HG03280 (cell line): ENCODE data around the gene FRMD8.

Experiments
- ATAC-seq: cut with Tn5 transposase; IDR thresholded peaks from one replicate; pipeline ENCODE4 v1.9.1; 2021; ENCODE audit warnings: mild to moderate bottlenecking, moderate library complexity; ENCODE audit not compliant: unreplicated experiment

Gene FRMD8

DNA sequence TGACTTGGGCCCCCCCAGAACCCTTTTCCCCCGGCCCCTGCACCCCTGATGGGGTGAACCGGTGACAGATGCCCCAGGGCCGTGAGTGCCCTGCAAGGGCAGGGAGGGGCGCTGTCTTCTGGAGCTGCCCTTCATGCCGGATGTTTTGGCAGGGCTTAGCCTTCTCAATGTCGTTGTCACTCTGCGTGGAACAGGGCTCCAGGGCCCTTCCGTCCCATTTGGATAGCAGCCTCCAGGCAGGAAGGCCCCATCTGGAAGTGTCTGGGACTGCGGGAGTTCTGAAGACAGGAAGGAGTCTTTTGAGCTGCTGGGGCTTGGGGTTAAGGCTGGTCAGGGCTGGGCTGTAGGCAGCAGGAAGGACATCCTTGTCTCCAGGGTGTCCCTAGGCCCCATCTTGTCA, 4.6 kb downstream of the FRMD8 start:
- ATAC-seq = no peak

DNA sequence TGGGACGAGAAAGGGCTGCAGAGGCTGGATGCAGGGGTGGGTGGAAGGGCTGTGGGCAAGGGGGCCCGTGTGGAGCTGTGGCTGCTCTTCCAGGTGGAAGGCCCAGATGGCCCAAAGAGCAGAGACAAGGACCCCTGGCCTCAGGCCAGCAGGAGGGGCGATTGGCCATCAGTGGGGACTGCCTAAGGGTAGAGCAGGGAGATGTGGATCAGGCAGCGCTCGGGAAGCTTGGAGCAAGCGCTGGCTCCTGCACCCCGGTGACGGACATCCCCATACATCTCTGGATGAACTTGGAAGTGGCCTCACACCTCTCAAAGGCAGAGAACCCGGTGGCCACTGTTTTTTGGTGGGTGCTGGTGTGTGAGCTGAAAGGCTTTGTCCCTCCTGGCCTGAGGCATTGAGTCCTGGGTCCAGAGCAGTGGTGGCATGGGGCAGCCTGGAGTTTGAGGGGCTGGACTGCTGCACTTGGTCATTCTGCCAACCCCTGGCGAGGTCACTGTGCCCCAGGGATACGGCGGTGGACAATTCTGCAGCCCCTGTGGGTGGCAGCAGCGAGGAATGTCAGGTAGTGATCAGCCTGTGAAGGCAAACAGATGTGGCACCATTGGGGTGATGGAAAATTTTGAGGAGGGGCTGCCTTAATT, 5.9 kb downstream of the FRMD8 start:
- no peak for ATAC-seq

DNA sequence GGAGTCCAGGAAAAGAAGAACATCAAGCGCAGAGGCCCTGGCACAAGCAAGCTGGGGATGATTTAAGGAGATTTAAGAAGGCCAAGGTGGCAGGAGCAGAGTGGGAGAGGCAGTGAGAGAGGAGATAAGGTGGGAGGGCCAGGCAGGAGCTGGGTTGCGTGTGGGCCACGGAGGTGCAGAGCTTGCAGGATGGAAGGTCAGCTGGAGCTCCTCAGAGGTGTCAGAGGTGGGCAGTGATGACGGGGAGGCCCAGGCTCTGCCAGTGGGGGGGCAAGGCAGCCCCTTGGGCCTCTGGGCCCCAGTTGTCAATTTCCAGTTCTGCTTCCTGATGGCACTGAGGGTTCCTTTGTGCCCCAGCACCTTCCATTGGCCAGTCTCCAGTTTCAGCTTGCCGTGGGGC, 6.5 kb downstream of the FRMD8 start:
- ATAC-seq = no peak

DNA sequence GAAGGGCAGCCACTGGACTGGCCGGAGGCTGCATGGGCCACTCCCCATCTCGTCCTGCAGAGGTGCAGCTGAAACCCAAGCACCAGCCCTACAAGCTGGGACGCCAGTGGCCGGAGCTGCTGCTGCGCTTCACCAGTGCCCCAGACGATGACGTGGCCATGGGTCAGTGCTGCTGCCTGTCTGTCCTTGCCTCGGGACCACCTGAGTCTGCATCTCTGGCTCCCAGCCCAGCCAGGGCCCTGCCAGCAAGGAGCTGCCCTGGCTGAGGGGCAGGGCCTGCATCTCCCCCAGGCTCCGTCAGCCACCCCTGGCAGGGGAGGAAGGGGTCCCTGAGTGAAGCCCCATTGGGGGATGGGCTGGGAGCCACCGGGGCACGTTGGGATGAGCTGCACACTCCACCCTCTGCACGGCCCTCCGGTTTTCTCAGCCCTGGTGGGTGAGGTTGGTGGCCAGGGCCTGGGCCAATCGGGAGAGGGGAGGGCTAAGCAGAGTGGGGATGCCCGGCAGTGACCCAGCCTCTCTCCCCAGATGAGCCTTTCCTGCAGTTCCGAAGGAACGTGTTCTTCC, 7.2 kb downstream of the FRMD8 start:
- no peak for ATAC-seq

DNA sequence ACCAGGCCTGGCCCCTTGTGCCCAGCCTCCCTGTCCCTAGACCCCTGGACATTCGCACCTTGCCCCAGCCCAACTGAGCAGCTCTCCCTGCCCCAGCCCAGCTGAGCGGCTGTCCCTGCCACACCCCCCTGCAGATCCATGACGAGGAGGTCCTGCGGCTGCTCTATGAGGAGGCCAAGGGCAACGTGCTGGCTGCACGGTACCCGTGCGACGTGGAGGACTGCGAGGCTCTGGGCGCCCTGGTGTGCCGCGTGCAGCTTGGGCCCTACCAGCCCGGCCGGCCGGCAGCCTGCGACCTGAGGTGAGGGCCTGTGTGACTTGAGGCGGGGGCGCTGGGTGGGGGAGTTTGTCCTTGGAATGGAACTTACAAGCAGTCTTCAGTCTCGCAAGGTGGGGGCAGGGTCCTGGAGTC, 7.7 kb downstream of the FRMD8 start:
- no peak for ATAC-seq

DNA sequence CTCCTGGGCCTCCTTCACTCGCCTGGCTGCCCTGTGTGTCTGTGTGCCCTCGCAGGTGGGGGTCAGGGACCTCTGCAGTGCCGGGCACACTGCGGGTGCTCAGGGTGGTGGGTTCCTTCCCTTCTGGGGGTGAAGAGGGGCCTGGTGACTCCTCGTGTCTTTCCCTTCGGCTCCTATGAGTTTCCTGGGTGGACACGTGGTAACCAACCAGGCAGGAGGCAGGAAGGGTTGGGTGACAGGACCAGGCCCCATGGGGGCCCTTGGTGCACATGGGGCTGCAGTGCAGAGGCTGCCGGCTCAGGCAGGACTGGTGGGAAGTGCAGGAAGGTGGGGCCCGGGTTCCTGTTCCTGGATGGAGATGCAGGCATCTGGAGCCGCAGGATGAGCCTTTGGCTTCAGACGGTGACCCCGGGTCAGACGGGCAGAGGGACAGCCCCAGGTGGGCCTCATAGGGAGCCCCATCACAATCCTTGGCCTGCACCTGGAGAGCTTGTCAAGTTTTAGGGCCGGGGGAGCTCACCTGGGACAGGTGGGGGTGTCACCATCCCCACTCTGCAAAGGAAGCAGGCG, 9.6 kb downstream of the FRMD8 start:
- no peak for ATAC-seq

DNA sequence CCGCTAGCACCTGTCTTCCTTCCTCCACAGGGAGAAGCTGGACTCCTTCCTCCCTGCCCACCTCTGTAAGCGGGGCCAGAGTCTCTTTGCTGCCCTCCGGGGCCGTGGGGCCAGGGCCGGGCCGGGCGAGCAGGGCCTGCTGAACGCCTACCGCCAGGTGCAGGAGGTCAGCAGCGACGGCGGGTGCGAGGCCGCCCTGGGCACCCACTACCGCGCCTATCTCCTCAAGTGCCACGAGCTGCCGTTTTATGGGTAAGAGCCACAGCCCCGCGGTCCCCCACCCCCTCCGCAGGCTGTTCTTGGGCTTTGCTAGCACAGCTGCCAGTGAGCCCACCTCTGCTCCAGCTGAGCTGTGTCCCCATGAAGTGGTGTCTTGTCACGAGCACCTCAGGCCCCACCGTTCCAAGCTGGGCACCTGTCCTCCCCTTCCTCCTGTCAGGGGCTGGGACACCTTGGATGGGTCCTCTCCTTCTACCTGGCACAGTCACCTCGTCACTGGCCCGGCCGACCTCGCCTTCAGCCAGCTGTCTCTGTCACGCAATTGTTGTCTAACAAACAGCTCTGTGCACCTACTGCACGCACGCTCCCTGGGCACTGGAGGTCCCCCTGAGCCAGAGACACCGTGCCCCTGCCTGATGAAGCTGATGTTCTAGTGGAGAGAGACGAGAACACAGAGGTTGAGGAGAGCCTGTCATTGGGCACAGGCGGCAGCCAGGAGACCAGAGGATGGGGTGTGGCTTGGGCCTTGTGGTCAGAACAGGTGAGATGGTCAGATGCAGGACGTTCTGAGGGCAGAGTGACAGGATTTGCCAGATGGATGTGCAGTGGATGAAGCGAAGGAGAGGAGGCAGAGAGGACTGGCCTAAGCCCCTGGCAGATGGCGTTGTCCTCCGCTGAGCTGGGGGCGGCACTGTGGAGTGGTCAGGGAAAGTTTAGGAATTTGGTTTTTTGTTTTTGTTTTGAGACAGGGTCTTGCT, 10.6 kb downstream of the FRMD8 start:
- no peak for ATAC-seq

DNA sequence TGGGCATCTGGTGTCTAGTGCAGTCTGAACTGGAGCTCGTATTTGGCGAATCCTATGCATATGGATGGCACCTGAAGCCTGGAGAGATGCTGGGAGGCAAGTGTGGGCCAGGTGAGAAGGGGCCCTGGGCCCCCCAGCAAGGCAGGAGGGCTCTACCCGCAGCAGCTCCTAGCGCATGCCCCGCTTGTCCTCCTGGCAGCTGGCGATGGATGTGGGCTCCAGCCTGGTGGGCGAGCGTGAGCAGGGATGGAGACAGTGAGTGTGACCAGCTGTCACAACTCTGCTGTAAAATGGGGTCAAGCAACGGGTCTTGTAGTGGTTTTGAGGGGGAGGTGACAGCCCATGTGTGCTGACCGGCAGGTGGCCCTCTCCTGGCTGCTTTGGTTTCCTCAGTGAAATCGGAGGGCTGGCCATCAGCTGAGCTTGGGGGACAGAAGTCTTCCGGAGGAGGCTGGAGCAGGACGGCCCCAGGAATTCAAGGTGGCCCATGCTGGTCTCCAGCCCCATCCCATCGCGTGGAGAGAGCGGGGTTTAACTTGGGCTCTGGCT, 12.0 kb downstream of the FRMD8 start:
- no peak for ATAC-seq

DNA sequence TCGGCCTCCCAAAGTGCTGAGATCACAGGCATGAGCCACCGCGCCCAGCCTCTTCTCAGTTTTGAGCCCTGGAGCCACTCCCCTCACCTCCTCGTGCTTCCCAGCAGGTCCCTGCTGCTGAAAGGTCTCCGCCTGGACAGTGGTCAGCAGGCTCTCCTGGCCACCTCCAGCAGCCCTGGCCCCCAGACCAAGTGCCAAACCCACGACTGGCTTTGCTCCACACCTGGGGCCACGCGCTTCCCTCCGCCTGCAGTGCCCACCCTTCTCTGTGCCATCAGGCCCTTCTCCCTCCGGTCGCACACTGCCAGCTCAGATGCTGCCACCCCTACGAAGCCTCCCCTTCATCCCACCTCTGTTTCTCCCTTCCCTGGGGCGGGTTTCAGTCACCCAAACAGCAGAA, 12.8 kb downstream of the FRMD8 start:
- ATAC-seq = no peak

DNA sequence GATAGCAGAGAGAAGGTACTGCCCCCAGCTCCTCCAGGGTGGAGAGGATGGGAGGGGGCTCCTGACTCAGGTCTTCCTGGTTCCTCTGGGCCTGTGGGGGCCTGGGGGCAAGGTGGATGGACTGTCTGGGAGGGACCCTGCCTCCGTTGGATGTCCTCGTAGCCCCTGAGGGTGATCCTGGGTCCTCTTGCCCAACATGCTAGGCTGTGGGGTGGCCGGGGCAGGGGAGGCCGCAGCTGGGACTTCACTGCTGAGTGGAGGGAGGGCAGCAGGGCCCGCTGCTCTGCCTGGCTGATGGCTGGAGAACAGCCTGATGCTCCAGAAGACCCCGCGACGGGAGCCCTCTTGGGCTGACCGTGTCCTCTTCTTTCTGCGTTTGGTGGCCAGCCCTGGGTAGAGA, 13.4 kb downstream of the FRMD8 start:
- ATAC-seq = no peak

DNA sequence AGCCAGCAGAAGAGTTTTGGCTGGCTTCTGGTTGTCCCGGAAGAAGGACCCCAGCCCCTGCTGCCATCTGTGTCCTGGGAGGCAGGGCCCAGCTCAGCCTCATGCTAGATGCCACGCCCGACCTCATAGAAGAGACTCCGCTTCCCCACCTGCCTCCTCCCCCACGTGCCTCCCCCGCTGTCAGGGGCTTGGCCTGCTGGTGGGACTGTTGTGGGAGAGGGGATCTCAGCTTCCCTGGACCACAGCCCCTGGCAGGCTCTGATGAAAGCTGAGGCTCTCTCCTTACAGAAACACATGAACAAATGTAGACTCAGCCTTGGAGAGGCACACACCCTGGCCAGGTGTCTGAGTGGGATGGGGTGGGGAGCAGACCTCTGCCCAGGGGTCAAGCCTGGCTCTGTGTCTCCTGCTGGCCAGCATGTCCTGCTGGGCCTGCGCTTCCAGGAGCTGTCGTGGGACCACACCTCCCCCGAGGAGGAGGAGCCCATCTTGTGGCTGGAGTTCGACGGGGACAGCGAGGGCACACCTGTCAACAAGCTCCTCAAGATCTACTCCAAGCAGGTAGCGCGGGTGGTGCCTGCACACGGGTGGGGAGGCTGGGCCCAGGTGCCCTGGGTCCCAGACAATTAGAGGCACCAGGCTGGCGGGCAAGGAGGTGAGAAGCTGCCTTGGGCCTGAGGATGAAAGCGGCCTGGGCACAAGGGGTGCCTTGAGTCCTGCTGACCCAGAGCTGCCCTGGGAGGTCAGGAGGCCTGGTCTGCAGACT, 14.1 kb downstream of the FRMD8 start:
- ATAC-seq = no peak

DNA sequence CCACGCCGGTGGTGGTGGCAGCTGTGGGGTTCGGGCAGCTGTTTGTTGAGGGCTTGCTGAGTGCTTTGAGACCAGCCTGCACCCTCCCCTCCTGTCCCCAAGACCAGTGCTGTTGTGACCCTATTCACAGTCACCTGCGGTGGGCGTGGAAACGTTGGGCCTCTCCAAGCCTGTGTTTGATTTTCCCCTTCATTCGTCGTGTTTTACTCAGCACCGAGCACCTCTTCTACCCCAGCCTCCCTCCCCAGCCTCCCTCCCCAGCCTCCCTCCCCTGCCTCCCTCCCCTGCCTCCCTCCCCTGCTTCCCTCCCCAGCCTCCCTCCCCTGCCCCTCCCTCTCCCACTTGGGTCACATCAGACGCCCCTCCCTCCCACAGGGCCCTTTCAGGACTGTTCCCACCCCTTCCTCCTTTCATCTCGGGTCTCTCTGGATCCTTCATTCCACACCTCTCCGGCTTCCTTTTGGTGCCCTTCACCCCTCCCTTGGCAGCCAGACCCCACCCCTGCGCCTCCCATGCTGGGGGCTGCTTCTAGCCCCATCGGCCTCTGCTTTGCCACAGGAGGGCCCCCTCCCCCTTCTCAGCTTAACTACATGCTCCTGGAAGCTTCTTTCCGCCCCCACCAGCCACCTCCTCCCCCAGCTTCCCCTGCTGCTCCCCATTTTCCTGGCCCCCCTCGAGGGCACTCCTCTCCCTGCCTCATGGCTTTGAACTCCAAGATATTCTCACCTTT, 14.8 kb downstream of the FRMD8 start:
- ATAC-seq = no peak

DNA sequence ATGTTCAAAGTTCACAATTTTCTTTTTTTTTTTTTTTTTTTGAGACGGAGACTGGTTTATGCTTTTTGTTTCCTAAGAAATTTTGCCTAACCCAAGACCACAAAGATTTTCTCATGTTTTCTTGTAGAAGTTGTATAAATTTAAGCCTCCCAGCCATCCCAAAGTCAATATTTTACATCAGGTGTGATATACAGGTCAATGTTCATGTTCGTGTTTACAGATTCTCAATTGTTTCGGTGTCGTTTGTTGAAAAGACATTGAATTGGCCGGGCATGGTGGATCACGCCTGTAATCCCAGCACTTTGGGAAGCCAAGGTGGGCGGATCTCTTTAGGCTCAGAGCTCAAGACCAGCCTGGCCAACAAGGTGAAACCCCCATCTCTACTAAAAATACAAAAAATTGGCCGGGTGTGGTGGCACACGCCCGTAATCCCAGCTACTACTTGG, 15.4 kb downstream of the FRMD8 start:
- no peak for ATAC-seq

DNA sequence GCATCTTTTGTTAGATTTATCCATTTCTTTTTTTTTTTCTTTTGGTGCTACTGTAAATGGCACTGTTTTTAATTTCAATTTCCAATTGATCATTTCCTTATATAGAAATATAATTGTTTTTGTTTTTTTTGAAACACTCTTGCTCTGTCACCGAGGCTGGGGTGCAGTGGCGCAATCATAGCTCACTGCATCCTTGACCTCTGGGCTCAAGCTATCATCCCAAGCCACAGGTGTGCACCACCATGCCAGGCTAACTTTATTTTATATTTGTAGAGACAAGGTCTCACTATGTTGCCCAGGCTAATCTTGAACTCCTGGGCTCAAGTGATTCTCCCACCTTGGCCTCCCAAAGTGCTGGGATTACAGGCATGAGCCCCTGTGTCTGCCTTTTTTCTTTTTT, 16.4 kb downstream of the FRMD8 start:
- no peak for ATAC-seq

DNA sequence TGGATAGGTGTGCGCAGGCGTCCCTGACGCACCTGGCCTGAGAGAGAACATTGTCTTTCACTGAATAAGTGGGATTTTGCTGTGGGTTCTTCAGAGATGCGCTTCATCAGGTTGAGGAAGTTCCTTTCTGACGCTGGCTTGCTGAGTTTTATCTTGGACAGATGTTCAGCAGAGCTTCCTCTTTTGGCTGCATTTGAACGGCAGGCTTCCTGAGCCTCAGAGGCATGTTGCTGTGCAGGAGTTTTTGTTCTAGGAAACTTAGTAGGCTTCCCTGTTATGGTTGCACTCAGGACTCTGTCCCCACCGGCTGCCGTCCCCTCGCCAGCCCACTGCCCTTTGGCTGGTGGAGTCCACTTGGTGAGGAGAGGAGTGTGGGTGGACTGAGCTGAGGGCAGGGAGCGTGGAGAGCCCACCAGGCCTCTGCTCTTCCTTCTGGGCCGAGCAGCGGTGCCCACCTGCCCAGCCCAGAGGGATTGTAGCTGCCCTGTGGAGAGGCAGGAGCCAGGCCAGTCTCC, 17.2 kb downstream of the FRMD8 start:
- no peak for ATAC-seq

DNA sequence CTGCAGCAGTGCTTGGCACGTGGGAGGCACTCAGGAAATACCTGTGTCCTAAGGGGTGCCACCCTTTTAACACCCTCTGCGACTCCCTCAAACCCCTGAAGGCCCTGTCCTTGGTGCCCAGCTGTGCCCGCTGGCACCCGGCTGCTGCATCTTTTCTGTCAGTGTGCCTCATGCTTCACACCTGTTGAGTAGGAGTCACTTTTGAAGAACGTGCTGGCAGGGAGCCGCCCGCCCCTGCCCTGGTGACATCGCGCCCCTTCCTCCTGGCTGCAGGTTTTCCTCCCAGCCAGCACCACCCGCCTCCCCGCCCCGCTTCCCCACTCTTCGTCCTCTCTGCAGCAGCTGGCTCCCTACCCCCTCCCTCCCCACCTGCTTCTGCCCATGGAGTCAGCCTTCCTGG, 17.8 kb downstream of the FRMD8 start:
- ATAC-seq = no peak

DNA sequence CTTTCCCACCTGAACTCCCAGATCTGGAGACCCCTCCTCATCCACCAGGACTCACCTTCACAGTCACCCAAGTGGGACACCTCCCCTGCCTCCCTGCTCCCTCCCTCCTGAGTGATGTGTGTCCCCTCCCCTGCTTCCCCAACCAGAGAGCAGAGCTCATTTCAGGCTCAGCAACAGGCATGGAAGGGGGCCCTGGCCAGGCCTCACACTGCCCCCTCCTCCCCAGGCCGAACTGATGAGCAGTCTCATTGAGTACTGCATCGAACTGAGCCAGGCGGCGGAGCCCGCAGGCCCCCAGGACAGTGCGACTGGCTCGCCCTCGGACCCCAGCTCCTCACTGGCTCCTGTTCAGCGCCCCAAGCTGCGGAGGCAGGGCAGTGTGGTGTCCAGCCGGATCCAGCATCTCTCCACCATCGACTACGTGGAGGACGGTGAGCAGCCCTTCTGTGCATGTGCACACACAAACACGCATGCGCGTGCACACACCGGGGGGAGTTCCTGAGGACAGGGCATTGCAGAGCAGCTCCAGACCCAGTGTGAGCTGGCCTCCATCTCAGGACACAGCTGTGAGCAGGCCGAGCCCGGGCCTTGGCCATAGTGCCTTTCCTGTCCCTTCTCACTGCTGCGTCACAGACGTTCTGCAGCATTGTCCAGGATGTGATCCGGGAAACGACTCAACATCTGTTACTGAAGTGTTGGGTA, 18.4 kb downstream of the FRMD8 start:
- ATAC-seq = no peak

DNA sequence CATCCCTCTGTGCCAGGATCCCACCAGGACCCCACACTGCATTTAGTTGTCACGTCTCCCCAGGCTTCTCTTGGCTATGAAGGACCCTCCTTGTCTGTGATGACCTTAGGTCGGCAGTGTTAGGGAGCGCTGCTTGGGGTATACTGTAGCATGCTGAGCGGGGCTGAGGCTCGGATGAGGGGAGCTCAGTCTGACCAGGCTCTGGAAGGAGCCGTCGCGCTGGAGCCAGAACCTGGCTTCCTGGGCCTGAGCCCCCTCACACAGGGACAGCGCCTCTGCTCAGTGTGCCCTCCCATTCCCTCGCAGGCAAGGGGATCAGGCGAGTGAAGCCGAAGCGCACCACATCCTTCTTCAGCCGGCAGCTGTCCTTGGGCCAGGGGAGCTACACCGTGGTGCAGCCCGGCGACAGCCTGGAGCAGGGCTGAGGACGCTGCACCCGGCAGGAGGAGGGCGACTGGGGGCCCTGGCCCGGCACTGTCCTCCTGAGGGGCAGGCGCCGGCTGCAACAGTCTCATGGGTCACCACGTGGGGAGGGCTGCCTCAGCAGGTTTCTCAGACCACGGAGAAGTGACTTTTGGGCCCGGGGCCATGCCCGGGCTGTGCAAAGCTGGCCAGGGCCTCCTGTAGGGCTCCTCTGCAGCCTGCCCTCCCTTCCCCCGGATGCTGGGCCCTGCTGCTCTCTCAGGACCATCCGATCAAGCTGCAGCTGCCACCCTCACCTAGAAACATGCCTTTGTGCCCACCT, 24.7 kb downstream of the FRMD8 start:
- no peak for ATAC-seq
